Fibroblast of lung (primary cell): ENCODE measurements around the gene TRAP1. TPM values are rescaled to one million over a fixed set of nuclear protein-coding genes. Genes with fewer than 3 reads are reported as not detected.
A peak's percentile ranks its signal among the peaks of the same experiment; 100 is the strongest.
"Not testable (repeated sequence)": the region's sequence is repeated elsewhere in the genome, so short reads cannot be mapped to it uniquely, and the experiment has no call there.

Source experiments
- DNase-seq, 2 donors: peaks; one replicate each; pipeline versions ENCODE4 v3.0.0 to v3.0.0-alpha.2; 2010; ENCODE audit warnings: low read depth in 2 of 2
- H2AFZ ChIP-seq: 2 replicates; pipeline ENCODE4 v1.5.1; 2012; ENCODE audit warnings: low read length, control low read depth, inconsistent platforms
- H3K27ac ChIP-seq: 2 replicates; pipeline ENCODE4 v1.5.1; 2011; ENCODE audit warnings: low read length, control low read depth; ENCODE audit not compliant: insufficient read depth
- H3K27me3 ChIP-seq: 2 replicates; pipeline ENCODE4 v1.5.1; 2011; ENCODE audit warnings: mild to moderate bottlenecking, low read length; ENCODE audit not compliant: control insufficient read depth, insufficient read depth
- H3K36me3 ChIP-seq: 2 replicates; pipeline ENCODE4 v1.5.1; 2011; ENCODE audit warnings: low read length; ENCODE audit not compliant: control insufficient read depth, insufficient read depth
- H3K4me1 ChIP-seq: 2 replicates; pipeline ENCODE4 v1.5.1; 2011; ENCODE audit warnings: low read length; ENCODE audit not compliant: control insufficient read depth, insufficient read depth; ENCODE audit errors: extremely low read depth
- H3K4me2 ChIP-seq: 2 replicates; pipeline ENCODE4 v1.5.1; 2011; ENCODE audit warnings: low read length, control low read depth; ENCODE audit not compliant: insufficient read depth; ENCODE audit errors: extremely low read depth
- H3K4me3 ChIP-seq, 4 experiments: fragments of 200-600 bp in 1 of 4; sonication (generic) in 1 of 4; replicated peaks in 1 of 4; 2 replicates each; pipeline ENCODE4 v1.5.1; 2011 to 2016; ENCODE audit warnings: low read length in 4 of 4, low read depth in 3 of 4, mild to moderate bottlenecking in 3 of 4, control low read depth in 2 of 4, inconsistent platforms in 1 of 4, mixed read lengths in 1 of 4; ENCODE audit not compliant: insufficient read depth in 1 of 4; ENCODE audit errors: control extremely low read depth in 1 of 4
- H3K79me2 ChIP-seq: 2 replicates; pipeline ENCODE4 v1.5.1; 2012; ENCODE audit warnings: mild to moderate bottlenecking, low read length, inconsistent platforms; ENCODE audit not compliant: control insufficient read depth, insufficient read depth
- H3K9ac ChIP-seq: 2 replicates; pipeline ENCODE4 v1.5.1; 2011; ENCODE audit warnings: mild to moderate bottlenecking, low read length, control low read depth; ENCODE audit not compliant: insufficient read depth
- H3K9me3 ChIP-seq: 2 replicates; pipeline ENCODE4 v1.5.1; 2012; ENCODE audit warnings: low read depth, low read length; ENCODE audit not compliant: control insufficient read depth, insufficient read depth
- H4K20me1 ChIP-seq: 2 replicates; pipeline ENCODE4 v1.5.1; 2011; ENCODE audit warnings: low read length; ENCODE audit not compliant: control insufficient read depth, insufficient read depth; ENCODE audit errors: extremely low read depth
- EZH2 ChIP-seq: IDR thresholded peaks from 2 replicates; pipeline ENCODE4 v1.5.1; 2012; ENCODE audit warnings: low read length, control low read depth, mild to moderate bottlenecking; ENCODE audit errors: missing control alignments
- polyA plus RNA-seq, 2 donors: library from polyadenylated mRNA; depleted of rRNA in 1 of 2; stranded (reverse) in 1 of 2; unstranded in 1 of 2; fragments of >200 nt; gene quantifications; 2 replicates each; pipeline ENCODE4 v1.2.1, GENCODE V29; 2011 to 2012; ENCODE audit warnings: missing spikeins in 1 of 2
- total RNA-seq: library from RNA; depleted of rRNA; stranded (reverse); fragments of >200 nt; gene quantifications from 2 replicates; pipeline ENCODE4 v1.2.1, GENCODE V29; 2014
- TF ChIP-seq, protein P1 (sequence below), 2 donors: IDR thresholded peaks in 1 of 2; conservative IDR thresholded peaks in 1 of 2; 1 replicate in 1 of 2; 2 replicates in 1 of 2; pipeline ENCODE4 v1.5.1; 2011 to 2012; ENCODE audit warnings: low read length in 2 of 2, control low read depth in 1 of 2, inconsistent platforms in 1 of 2, low read depth in 1 of 2, mild to moderate bottlenecking in 1 of 2

TRAP1 gene
- total and polyA plus RNA-seq, 2 donors (not counting 1 experiment from before 2014, with no cell fraction given) = 52.1 to 97.8 TPM

- Histone ChIP-seq H3K4me3 (no peak overlapping the region), H3K27me3 (no peaks in the 10 kb centered on the region), H3K79me2 (no peaks in the 10 kb centered on the region), H3K9me3 (no peaks in the 10 kb centered on the region), H3K4me2 (no peak overlapping the region), H4K20me1 (no peaks in the 10 kb centered on the region), H3K4me1 (no peaks in the 10 kb centered on the region), H3K36me3 (peaks cover 42% of the 10 kb centered on the region), H3K27ac (no peak overlapping the region), H3K9ac (no peak overlapping the region), H2AFZ (no peak overlapping the region)
- DNase-seq = no peak
- TF ChIP-seq, protein P1, sequence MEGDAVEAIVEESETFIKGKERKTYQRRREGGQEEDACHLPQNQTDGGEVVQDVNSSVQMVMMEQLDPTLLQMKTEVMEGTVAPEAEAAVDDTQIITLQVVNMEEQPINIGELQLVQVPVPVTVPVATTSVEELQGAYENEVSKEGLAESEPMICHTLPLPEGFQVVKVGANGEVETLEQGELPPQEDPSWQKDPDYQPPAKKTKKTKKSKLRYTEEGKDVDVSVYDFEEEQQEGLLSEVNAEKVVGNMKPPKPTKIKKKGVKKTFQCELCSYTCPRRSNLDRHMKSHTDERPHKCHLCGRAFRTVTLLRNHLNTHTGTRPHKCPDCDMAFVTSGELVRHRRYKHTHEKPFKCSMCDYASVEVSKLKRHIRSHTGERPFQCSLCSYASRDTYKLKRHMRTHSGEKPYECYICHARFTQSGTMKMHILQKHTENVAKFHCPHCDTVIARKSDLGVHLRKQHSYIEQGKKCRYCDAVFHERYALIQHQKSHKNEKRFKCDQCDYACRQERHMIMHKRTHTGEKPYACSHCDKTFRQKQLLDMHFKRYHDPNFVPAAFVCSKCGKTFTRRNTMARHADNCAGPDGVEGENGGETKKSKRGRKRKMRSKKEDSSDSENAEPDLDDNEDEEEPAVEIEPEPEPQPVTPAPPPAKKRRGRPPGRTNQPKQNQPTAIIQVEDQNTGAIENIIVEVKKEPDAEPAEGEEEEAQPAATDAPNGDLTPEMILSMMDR (conservative IDR thresholded peaks at IDR 0.05 in 1 of 2, IDR thresholded peaks at IDR 0.05 in 1 of 2; ENCODE audit: low read depth in 1 of 2, low read length in 2 of 2) = no peak
- no peak for TF ChIP-seq EZH2
Observed at GRCh38 chr16:3661311-3661710, 56.0 kb downstream of the TRAP1 start.

DNA sequence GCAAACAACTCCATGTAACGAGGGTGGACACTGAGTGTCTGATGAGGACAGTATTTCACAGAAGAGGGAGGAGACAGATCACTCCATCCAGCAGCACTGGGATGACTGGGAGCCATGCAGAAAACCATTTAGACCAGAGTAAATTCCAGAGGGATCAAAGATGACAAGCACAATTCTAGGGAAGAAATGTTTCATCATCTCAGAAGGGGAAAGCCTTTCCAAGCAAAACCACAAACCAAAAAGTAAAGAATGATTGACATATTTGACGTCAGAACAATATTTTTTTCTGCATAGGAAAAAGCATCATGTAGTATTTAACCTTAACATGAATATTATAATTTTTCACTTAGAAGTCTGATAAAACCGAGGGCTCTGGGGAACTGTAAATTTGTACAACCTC lies 58.1 kb downstream of the TRAP1 start:
- TF ChIP-seq, protein P1 (conservative IDR thresholded peaks at IDR 0.05 in 1 of 2, IDR thresholded peaks at IDR 0.05 in 1 of 2; ENCODE audit: low read depth in 1 of 2, low read length in 2 of 2) = no peak
- TF ChIP-seq EZH2 = no peak
- H3K36me3 ChIP-seq = peaks cover 40% of the 10 kb centered on the region

GRCh38 chr16:3656491-3657468 lies 60.5 kb downstream of the TRAP1 start:
- Histone ChIP-seq H3K79me2 (no peaks in the 10 kb centered on the region), H3K9ac (no peak overlapping the region), H3K27ac (no peak overlapping the region), H3K27me3 (no peaks in the 10 kb centered on the region), H4K20me1 (no peaks in the 10 kb centered on the region), H3K4me1 (no peaks in the 10 kb centered on the region), H3K4me2 (no peak overlapping the region), H3K9me3 (no peaks in the 10 kb centered on the region), H3K36me3 (peaks cover 31% of the 10 kb centered on the region), H2AFZ (no peak overlapping the region), H3K4me3 (no peak overlapping the region)
- TF ChIP-seq, protein P1 (conservative IDR thresholded peaks at IDR 0.05 in 1 of 2, IDR thresholded peaks at IDR 0.05 in 1 of 2; ENCODE audit: low read depth in 1 of 2, low read length in 2 of 2) = no peak
- TF ChIP-seq EZH2 = no peak
- DNase-seq = no peak

More for the DNA sequence above, 58.1 kb downstream of the TRAP1 start:
- Histone ChIP-seq H4K20me1 (no peaks in the 10 kb centered on the region), H3K4me2 (no peak overlapping the region), H3K4me3 (no peak overlapping the region), H3K27ac (no peak overlapping the region), H3K27me3 (no peaks in the 10 kb centered on the region), H3K79me2 (no peaks in the 10 kb centered on the region), H3K9ac (no peak overlapping the region), H3K9me3 (no peaks in the 10 kb centered on the region), H2AFZ (no peak overlapping the region), H3K4me1 (no peaks in the 10 kb centered on the region)
- DNase-seq = peak; percentile 14 to 29

DNA sequence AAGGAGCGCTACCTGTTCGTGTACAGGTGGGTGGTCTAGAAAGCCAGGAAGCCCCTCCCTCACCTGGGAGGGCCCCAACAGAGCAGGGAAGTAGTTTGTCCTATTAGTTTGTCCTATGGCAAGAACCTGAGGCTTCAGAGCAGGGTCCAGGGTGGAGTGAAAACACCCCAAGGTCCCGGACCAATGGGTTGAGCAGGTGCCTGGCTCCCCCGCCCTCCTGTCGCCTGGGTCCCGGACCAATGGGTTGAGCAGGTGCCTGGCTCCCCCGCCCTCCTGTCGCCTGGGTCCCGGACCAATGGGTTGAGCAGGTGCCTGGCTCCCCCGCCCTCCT lies 61.2 kb downstream of the TRAP1 start:
- H3K36me3 ChIP-seq = peaks cover 25% of the 10 kb centered on the region

More for the DNA sequence above, 61.2 kb downstream of the TRAP1 start:
- not testable (repeated sequence) for DNase-seq, H4K20me1 ChIP-seq, H3K27me3 ChIP-seq, H3K4me1 ChIP-seq, H2AFZ ChIP-seq, H3K4me3 ChIP-seq, H3K9ac ChIP-seq, H3K9me3 ChIP-seq, H3K4me2 ChIP-seq, H3K27ac ChIP-seq, H3K79me2 ChIP-seq
